Tibial nerve (tissue), 4 donors: ENCODE data around the gene SLC5A6. TPM values are rescaled to one million over a fixed set of nuclear protein-coding genes. Genes with fewer than 3 reads are reported as not detected.

ENCODE experiments used
- DNase-seq, 2 donors: peaks; one replicate each; pipeline ENCODE4 v3.0.0-alpha.2; 2019; ENCODE audit warnings: low spot score in 2 of 2
- H3K27ac ChIP-seq, 4 donors: fragments of 200-600 bp; sonication (generic) in 3 of 4; one replicate each; pipeline ENCODE4 v1.5.1; 2017 to 2019; ENCODE audit warnings: mild to moderate bottlenecking in 1 of 4
- H3K27me3 ChIP-seq, 2 donors: fragments of 200-600 bp; sonication (generic) in 1 of 2; one replicate each; pipeline versions ENCODE4 v1.5.1 to v1.6.0; 2017 to 2019
- H3K36me3 ChIP-seq, 3 donors: fragments of 200-600 bp; sonication (generic); one replicate each; pipeline ENCODE4 v1.5.1; 2018 to 2019
- H3K4me1 ChIP-seq, 4 donors: fragments of 200-600 bp; sonication (generic) in 3 of 4; one replicate each; pipeline ENCODE4 v1.5.1; 2017 to 2019
- H3K4me3 ChIP-seq, 4 donors: fragments of 200-600 bp; sonication (generic) in 3 of 4; one replicate each; pipeline ENCODE4 v1.5.1; 2017 to 2019; ENCODE audit warnings: mild to moderate bottlenecking in 1 of 4, moderate library complexity in 1 of 4
- H3K9me3 ChIP-seq, 4 donors: fragments of 200-600 bp; sonication (generic) in 3 of 4; one replicate each; pipeline ENCODE4 v1.5.1; 2017 to 2019
- EP300 ChIP-seq, 2 donors: sonication (generic); formaldehyde crosslinking; IDR thresholded peaks; one replicate each; pipeline ENCODE4 v1.6.1; 2017; ENCODE audit warnings: antibody characterized with exemption in 2 of 2, mild to moderate bottlenecking in 1 of 2
- POLR2A ChIP-seq, 2 donors: fragments of 450-650 bp; IDR thresholded peaks; one replicate each; pipeline ENCODE4 v1.6.1; 2017; ENCODE audit warnings: antibody characterized with exemption in 2 of 2, mild to moderate bottlenecking in 2 of 2, moderate library complexity in 2 of 2
- WGBS, 2 donors: methylation state at CpG; one replicate each; pipeline ENCODE4 v1.1.5; 2018; 5-methylcytosine and 5-hydroxymethylcytosine counted together
- total RNA-seq, 4 donors: library from RNA; depleted of rRNA; stranded (reverse); fragments of >200 nt; gene quantifications; one replicate each; pipeline ENCODE4 v1.1.0, GENCODE V29; 2016
- TF ChIP-seq, protein P1 (sequence below), 5 experiments: fragments of 200-600 bp in 3 of 5; fragments of 450-650 bp in 2 of 5; sonication (generic) in 3 of 5; IDR thresholded peaks; one replicate each; pipeline ENCODE4 v1.5.1; 2016 to 2019; ENCODE audit warnings: antibody characterized with exemption in 5 of 5, mild to moderate bottlenecking in 3 of 5, moderate library complexity in 2 of 5

The SLC5A6 gene
- total RNA-seq, 4 donors from 2014 or later = 19.0 to 50.0 (median 41.5) TPM

DNA sequence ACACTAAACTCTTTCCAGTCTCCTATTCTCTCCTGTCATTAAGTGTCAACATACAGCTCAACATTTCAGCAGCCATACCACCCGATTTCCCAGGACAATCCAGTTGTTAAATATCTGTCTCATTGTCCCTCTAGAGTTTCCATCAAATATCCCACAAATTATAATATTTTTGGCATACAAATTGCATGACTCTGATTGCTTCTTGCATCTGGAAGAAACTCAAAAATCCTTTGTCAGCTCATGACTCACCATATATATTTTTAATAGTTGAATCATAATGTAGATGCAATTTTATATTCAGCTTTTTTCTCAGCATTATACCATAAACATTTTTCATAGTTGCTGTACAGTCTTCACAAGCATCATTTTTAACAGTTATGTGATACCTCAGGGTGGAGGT is 43.6 kb upstream of the SLC5A6 start:
- Histone ChIP-seq H3K4me3 (no peak overlapping the region), H3K27me3 (peaks cover 0 to 89% of the 10 kb centered on the region in 2 donors), H3K9me3 (no peaks in the 10 kb centered on the region), H3K27ac (no peak overlapping the region), H3K36me3 (no peaks in the 10 kb centered on the region), H3K4me1 (peaks cover 0 to under 1% (median 0%) of the 10 kb centered on the region in 4 donors)
- DNase-seq = no peak
- WGBS, 2 donors = 25 to 31% methylated on average over 1 of the region's 1 CpG
- no peak for TF ChIP-seq POLR2A (IDR thresholded peaks at IDR 0.05)

DNA sequence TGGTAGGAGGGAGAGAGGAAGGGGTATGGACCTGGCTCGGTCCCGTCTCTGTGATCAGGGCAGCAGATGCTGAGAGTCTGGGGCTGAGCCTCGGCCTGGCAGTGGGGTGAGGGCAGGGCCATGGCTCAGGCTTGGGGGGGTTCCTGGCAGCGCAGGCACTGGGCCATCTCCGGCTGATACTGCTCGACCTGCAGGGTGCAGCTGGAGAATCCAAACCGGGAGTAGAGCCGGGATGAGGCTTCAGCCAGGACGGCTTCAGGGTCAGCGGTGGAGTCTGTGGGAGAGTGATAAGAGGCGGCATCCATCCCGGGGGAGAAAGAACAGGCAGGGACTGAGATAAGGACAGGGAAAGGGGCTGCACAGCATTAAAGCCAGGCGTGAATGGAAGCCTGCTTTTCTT is 43.1 kb upstream of the SLC5A6 start:
- DNase-seq = no peak
- Histone ChIP-seq H3K27me3 (peaks cover 0 to 89% of the 10 kb centered on the region in 2 donors), H3K27ac (no peak overlapping the region), H3K9me3 (no peaks in the 10 kb centered on the region), H3K4me1 (peaks cover 0 to 5% (median 0%) of the 10 kb centered on the region in 4 donors), H3K4me3 (no peak overlapping the region), H3K36me3 (no peaks in the 10 kb centered on the region)
- TF ChIP-seq, protein P1, sequence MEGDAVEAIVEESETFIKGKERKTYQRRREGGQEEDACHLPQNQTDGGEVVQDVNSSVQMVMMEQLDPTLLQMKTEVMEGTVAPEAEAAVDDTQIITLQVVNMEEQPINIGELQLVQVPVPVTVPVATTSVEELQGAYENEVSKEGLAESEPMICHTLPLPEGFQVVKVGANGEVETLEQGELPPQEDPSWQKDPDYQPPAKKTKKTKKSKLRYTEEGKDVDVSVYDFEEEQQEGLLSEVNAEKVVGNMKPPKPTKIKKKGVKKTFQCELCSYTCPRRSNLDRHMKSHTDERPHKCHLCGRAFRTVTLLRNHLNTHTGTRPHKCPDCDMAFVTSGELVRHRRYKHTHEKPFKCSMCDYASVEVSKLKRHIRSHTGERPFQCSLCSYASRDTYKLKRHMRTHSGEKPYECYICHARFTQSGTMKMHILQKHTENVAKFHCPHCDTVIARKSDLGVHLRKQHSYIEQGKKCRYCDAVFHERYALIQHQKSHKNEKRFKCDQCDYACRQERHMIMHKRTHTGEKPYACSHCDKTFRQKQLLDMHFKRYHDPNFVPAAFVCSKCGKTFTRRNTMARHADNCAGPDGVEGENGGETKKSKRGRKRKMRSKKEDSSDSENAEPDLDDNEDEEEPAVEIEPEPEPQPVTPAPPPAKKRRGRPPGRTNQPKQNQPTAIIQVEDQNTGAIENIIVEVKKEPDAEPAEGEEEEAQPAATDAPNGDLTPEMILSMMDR (IDR thresholded peaks at IDR 0.05) = no peak
- no peak for TF ChIP-seq EP300 (IDR thresholded peaks at IDR 0.05)
- TF ChIP-seq POLR2A (IDR thresholded peaks at IDR 0.05) = no peak
- WGBS, 2 donors = 43 to 46% methylated on average over 13 of the region's 13 CpGs

DNA sequence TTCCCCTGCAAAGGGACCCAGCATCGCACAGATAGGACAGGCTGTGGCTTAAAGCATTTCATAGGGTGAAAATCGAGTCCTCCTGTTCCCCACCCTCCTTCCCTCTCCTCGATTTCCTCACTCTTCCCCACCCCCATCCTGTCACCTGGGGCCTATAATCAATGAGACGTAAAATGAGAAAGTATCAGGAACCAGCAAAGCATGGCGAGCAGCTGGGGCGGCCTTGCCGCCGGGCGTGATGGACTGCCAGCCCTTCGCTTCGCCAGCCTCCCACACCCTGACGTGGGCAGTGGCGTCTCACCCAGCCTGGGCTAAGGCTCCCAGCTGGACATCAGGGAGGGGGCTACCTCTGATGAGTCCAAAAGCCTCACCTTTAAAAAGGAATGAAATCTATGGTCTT is 39.7 kb upstream of the SLC5A6 start:
- Histone ChIP-seq H3K4me1 (peaks cover 0 to 7% (median 0%) of the 10 kb centered on the region in 4 donors), H3K4me3 (no peak overlapping the region), H3K27ac (no peak overlapping the region), H3K36me3 (no peaks in the 10 kb centered on the region), H3K9me3 (no peaks in the 10 kb centered on the region), H3K27me3 (peaks cover 0 to 63% of the 10 kb centered on the region in 2 donors)
- TF ChIP-seq POLR2A (IDR thresholded peaks at IDR 0.05) = no peak
- no peak for TF ChIP-seq EP300 (IDR thresholded peaks at IDR 0.05)
- TF ChIP-seq, protein P1 (IDR thresholded peaks at IDR 0.05) = no peak
- no peak for DNase-seq
- 75 to 82% methylated on average over 13 of the region's 13 CpGs for WGBS, 2 donors

DNA sequence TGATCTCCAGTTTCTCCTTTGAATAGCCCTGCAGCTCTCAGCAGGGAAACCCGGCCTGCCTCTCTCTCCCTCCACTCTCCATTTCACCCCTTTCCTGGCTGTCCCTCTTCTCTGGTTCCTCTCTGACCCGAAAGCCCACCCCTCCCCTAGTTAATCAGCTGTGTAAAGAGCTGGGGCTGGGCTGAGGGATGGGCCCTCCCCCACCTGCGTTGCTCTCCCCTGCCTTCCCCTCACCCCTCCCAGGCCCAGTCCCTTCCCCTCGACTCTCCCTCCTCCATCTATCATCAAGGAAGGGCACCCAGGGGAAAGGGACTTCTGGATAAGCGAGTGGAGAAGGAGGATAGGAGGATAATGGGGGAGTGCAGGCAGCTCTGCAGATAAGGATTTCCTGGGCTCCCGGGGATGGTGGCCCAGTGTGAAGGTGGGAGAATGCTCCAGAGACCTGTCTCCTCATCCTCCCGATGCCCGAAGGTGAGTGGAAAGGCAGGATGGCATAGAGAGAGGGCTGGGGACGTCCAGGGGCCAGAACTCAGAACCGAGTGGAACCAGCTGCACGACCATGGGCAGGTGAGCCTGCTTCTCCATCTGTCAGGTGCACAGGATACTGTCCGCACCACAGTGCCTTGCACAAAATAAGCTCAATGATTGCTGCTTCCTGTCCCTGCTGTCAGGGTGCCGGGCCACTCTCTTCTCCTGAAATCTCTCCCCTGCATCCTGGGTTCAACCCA is 38.7 kb upstream of the SLC5A6 start:
- Histone ChIP-seq H3K36me3 (no peaks in the 10 kb centered on the region), H3K27ac (no peak overlapping the region), H3K4me1 (peaks cover 0 to 7% (median 0%) of the 10 kb centered on the region in 4 donors), H3K4me3 (no peak overlapping the region), H3K27me3 (peaks cover 0 to 56% of the 10 kb centered on the region in 2 donors), H3K9me3 (no peaks in the 10 kb centered on the region)
- TF ChIP-seq POLR2A (IDR thresholded peaks at IDR 0.05) = no peak
- TF ChIP-seq EP300 (IDR thresholded peaks at IDR 0.05) = no peak
- TF ChIP-seq, protein P1 (IDR thresholded peaks at IDR 0.05) = no peak
- DNase-seq = no peak
- 63 to 68% methylated on average over 13 of the region's 13 CpGs for WGBS, 2 donors

DNA sequence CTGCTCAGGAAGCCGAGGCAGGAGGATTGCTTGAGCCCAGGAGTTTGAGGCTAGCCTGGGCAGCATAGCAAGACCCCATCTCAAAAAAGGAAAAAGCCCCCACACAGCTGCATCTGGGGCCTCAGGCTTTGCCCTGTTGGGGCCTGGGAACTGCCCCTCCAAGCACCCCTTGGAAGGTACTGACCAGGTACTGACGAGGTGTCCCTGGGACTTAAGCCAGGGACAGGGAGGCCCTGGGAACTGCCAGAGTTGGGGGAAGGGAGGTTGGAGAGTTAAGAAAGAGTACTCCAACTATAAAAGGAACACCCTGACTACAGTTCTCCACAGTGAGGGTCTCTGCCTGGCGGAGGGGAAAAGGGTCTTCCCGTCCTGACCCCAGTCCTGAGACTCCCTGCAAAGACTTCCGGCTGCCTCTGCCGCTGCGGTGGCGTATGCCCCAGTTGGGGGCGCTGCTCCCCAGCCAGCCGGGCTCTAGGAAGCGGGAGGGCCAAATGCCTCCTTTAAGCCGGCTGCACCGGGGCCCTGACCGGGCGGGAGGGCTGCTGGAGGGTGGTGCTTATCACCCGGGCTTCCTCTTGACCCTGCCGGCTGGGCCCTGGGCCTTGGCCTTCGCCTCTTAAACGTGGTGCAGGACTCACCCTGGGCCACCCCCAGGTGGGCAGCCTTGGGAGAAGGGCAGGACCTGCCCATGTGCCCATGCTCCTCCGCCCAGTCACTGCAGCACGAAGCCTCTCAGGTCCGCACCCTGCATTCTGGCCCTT is 38.0 kb upstream of the SLC5A6 start:
- Histone ChIP-seq H3K4me1 (peaks cover 0 to 7% (median 0%) of the 10 kb centered on the region in 4 donors), H3K36me3 (no peaks in the 10 kb centered on the region), H3K4me3 (no peak overlapping the region), H3K27me3 (peaks cover 0 to 51% of the 10 kb centered on the region in 2 donors), H3K9me3 (no peaks in the 10 kb centered on the region), H3K27ac (no peak overlapping the region)
- no peak for DNase-seq
- TF ChIP-seq POLR2A (IDR thresholded peaks at IDR 0.05) = no peak
- TF ChIP-seq, protein P1 (IDR thresholded peaks at IDR 0.05) = peak; percentile 21 to 57 (median 48)
- TF ChIP-seq EP300 (IDR thresholded peaks at IDR 0.05) = no peak
- 30 to 39% methylated on average over 14 to 22 of the region's 22 CpGs for WGBS, 2 donors
